Colonic mucosa (tissue), 4 donors: ENCODE measurements around the gene PKD1. TPM values are rescaled to one million over a fixed set of nuclear protein-coding genes. Genes with fewer than 3 reads are reported as not detected.

ENCODE experiments used
- DNase-seq: peaks from one replicate; pipeline ENCODE4 v3.0.0-alpha.2; 2020
- H3K27ac ChIP-seq: fragments of 200-600 bp; one replicate; pipeline ENCODE4 v1.8.0; 2021
- H3K27me3 ChIP-seq: fragments of 200-600 bp; one replicate; pipeline ENCODE4 v1.8.0; 2021
- H3K36me3 ChIP-seq: fragments of 200-600 bp; one replicate; pipeline ENCODE4 v1.8.0; 2021
- H3K4me1 ChIP-seq: fragments of 200-600 bp; one replicate; pipeline ENCODE4 v1.8.0; 2021; ENCODE audit warnings: mild to moderate bottlenecking
- H3K4me3 ChIP-seq: fragments of 200-600 bp; one replicate; pipeline ENCODE4 v1.8.0; 2021
- H3K9ac ChIP-seq, 2 donors: one replicate each; pipeline ENCODE4 v1.7.0; 2013; ENCODE audit warnings: control low read depth in 2 of 2, low read depth in 2 of 2, low read length in 2 of 2
- H3K9me3 ChIP-seq: fragments of 200-600 bp; one replicate; pipeline ENCODE4 v1.8.0; 2021
- CTCF ChIP-seq: fragments of 200-600 bp; IDR thresholded peaks from one replicate; pipeline ENCODE4 v1.8.0; 2022; ENCODE audit warnings: antibody characterized with exemption, mild to moderate bottlenecking
- intact Hi-C: fragments of 100-400 bp; cut with DNase I; formaldehyde crosslinking; loops from one replicate; pipeline ENCODE4 v1.14.1; 2022
- total RNA-seq, 2 donors: library from RNA; stranded (reverse); fragmentation: NEBNext Ultra II Directional in 1 of 2; extraction: Animal tissue kit (Norgen Biotek cat#: 25700) in 1 of 2; gene quantifications; one replicate each; pipeline ENCODE4 v1.2.1, GENCODE V29; 2021
- donor health status: healthy.
- donor health status: DM: no; HTN: no; CAD: no.
- donor health status: DM: no; HTN: no; CAD: no.

Gene PKD1
- total RNA-seq, 2 donors from 2014 or later = 48.2 to 83.5 TPM

DNA sequence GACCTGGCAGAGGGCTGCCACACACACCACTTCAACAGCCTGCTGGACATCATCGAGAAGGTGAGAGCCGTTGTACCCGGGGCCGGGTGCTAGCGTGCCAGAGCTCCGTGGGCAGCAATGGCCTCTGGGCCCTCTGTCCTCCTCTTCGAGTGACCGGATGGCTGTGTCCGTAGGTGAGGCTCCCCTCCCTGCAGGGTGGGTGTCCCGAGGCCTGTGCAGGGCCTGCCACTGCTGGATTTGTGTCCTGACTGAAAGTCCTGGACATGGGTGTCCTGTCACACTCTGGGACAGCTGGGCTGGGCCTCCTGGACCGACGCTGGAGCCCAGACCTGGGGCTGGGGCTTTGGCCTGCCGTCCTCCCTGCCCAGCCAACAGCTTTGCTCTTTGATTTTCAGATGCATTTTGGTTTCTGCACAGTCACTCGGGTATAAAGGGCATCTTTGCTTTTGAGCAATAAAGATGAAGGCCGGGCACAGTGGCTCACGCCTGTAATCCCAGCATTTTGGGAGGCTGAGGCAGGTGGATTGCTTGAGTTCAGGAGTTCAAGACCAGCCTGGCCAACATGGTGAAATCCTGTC lies 71.2 kb downstream of the PKD1 start:
- H3K27me3 ChIP-seq = no peaks in the 10 kb centered on the region
- no peak for DNase-seq
- H3K27ac ChIP-seq = no peak overlapping the region
- H3K4me1 ChIP-seq = no peaks in the 10 kb centered on the region
- TF ChIP-seq CTCF = no peak
- H3K9ac ChIP-seq = no peak overlapping the region
- intact Hi-C loops = no loop called here
- peaks cover 12% of the 10 kb centered on the region for H3K36me3 ChIP-seq
- H3K4me3 ChIP-seq = no peak overlapping the region
- no peaks in the 10 kb centered on the region for H3K9me3 ChIP-seq

DNA sequence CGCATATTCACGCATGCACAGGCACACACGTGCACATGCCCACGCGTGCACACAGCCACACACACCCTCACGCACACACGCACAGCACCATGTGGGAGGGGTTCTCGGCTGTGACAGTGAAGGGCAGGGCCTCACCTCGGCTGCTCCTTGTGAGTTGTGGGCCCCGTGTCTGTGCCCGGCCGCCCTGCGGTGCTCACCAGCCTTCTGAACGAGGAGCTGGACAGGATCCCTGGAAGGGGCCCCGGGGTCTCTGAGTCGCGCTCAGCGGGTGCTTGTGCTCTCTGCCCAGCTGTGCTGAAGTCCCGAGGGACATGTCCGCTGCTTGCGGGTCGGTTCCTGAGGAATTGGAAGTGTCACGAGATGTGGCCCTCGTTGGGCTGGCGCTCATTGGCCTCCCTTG lies 71.8 kb downstream of the PKD1 start:
- intact Hi-C loops = no loop called here
- no peak overlapping the region for H3K9ac ChIP-seq

GRCh38 chr16:2062801-2063200 lies 72.9 kb downstream of the PKD1 start:
- Histone ChIP-seq H3K4me1 (no peaks in the 10 kb centered on the region), H3K27me3 (no peaks in the 10 kb centered on the region), H3K9ac (no peak overlapping the region), H3K36me3 (peaks cover 12% of the 10 kb centered on the region), H3K9me3 (no peaks in the 10 kb centered on the region), H3K27ac (no peak overlapping the region), H3K4me3 (no peak overlapping the region)
- DNase-seq = no peak
- TF ChIP-seq CTCF = no peak
- intact Hi-C loops = no loop called here

More for the DNA sequence above, 71.8 kb downstream of the PKD1 start:
- H3K27me3 ChIP-seq = no peaks in the 10 kb centered on the region
- H3K4me1 ChIP-seq = no peaks in the 10 kb centered on the region
- no peak overlapping the region for H3K27ac ChIP-seq
- no peak for DNase-seq
- H3K4me3 ChIP-seq = no peak overlapping the region
- no peaks in the 10 kb centered on the region for H3K9me3 ChIP-seq
- peaks cover 12% of the 10 kb centered on the region for H3K36me3 ChIP-seq
- TF ChIP-seq CTCF = no peak

DNA sequence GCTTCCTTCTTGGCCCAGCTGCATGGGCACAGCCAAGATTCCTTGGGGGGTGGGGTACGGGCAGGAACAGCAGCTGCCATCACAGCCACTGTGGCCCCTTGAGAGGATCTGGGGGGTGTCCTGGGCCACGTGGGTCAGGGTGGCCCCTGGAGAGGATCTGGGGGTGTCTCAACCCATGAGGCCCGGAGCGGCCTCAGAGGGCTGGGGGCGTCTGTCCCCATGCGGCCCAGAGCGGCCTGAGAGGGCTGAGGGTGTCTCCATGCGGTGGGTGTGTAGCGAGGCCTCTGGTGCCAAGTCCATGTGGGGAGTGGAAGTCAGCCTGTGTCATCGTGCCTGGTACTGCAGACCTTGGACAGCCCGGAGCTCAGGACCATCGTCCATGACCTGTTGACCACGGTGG lies 74.2 kb downstream of the PKD1 start:
- H3K36me3 ChIP-seq = peaks cover 12% of the 10 kb centered on the region
- no peak overlapping the region for H3K4me3 ChIP-seq

GRCh38 chr16:2061023-2061422 lies 74.7 kb downstream of the PKD1 start:
- peaks cover 10% of the 10 kb centered on the region for H3K36me3 ChIP-seq
- H3K27ac ChIP-seq = no peak overlapping the region
- H3K9me3 ChIP-seq = no peaks in the 10 kb centered on the region
- no peak for DNase-seq
- no peaks in the 10 kb centered on the region for H3K27me3 ChIP-seq
- no peak overlapping the region for H3K9ac ChIP-seq
- no peaks in the 10 kb centered on the region for H3K4me1 ChIP-seq
- H3K4me3 ChIP-seq = no peak overlapping the region
- no peak for TF ChIP-seq CTCF
- intact Hi-C loops = no loop called here

More for the DNA sequence above, 74.2 kb downstream of the PKD1 start:
- intact Hi-C loops = no loop called here
- no peak for DNase-seq
- no peaks in the 10 kb centered on the region for H3K4me1 ChIP-seq
- H3K27me3 ChIP-seq = no peaks in the 10 kb centered on the region
- H3K9ac ChIP-seq = no peak overlapping the region
- no peaks in the 10 kb centered on the region for H3K9me3 ChIP-seq
- H3K27ac ChIP-seq = no peak overlapping the region
- no peak for TF ChIP-seq CTCF
